Measurements from ENCODE around the gene CCDC154. TPM values are rescaled to one million over a fixed set of nuclear protein-coding genes. Genes with fewer than 3 reads are reported as not detected.
A peak's percentile ranks its signal among the peaks of the same experiment; 100 is the strongest.
"Not testable (repeated sequence)": the region's sequence is repeated elsewhere in the genome, so short reads cannot be mapped to it uniquely, and the experiment has no call there.

CCDC154 gene
- total RNA-seq, 2 experiments from 2014 or later, result 0.70 to 1.6 TPM

GRCh38 chr16:1471569-1472194, 27.3 kb upstream of the CCDC154 start:
- H3K9me3 Mint-ChIP-seq (ENCODE audit: low read depth), result no peaks in the 10 kb centered on the region
- no peak overlapping the region for H3K4me3 Mint-ChIP-seq
- H3K27me3 Mint-ChIP-seq, result no peaks in the 10 kb centered on the region
- POLR2A ChIA-PET, result interaction anchor here (0.5 kb wide), 1 partner anchor 9 kb away, joined by 3 read pairs; no protein-coding TSS in a partner anchor
- intact Hi-C loops (cut with DNase I, micrococcal nuclease), result no loop called here
- CTCF ChIA-PET, result interaction anchor here (0.6 kb wide), 1 partner anchor 23 kb away, joined by 4 read pairs; no protein-coding TSS in a partner anchor
- H3K36me3 Mint-ChIP-seq (ENCODE audit: low read depth), result no peaks in the 10 kb centered on the region
- no peak overlapping the region for H3K27ac Mint-ChIP-seq
- H3K4me1 Mint-ChIP-seq, result peaks cover 25% of the 10 kb centered on the region
- DNase-seq, result no peak
- ATAC-seq, result no peak

- Mint-ChIP-seq H3K4me1 (peaks cover 21% of the 10 kb centered on the region), H3K4me3 (no peak overlapping the region), H3K27me3 (no peaks in the 10 kb centered on the region), H3K27ac (no peak overlapping the region), H3K36me3 (ENCODE audit: low read depth) (no peaks in the 10 kb centered on the region), H3K9me3 (ENCODE audit: low read depth) (no peaks in the 10 kb centered on the region)
- ATAC-seq (no peak), DNase-seq (no peak)
- POLR2A ChIA-PET, result interaction anchor here (0.6 kb wide), 1 partner anchor 48 kb away, joined by 3 read pairs; no protein-coding TSS in a partner anchor
- intact Hi-C loops (cut with DNase I, micrococcal nuclease), result no loop called here
- CTCF ChIA-PET, result no interaction called here
These were observed 26.3 kb upstream of the CCDC154 start for GRCh38 chr16:1470481-1471251.

GRCh38 chr16:1469693-1470201, 25.4 kb upstream of the CCDC154 start:
- ChIA-PET POLR2A (no interaction called here), CTCF (no interaction called here)
- no peaks in the 10 kb centered on the region for H3K9me3 Mint-ChIP-seq (ENCODE audit: low read depth)
- ATAC-seq, result no peak
- peak overlapping the region; percentile 59 for H3K27ac Mint-ChIP-seq
- H3K36me3 Mint-ChIP-seq (ENCODE audit: low read depth), result no peaks in the 10 kb centered on the region
- intact Hi-C loops (cut with DNase I, micrococcal nuclease), result no loop called here
- H3K27me3 Mint-ChIP-seq, result no peaks in the 10 kb centered on the region
- H3K4me1 Mint-ChIP-seq, result peaks cover 21% of the 10 kb centered on the region
- no peak overlapping the region for H3K4me3 Mint-ChIP-seq
- no peak for DNase-seq

- DNase-seq; H3K9me3 Mint-ChIP-seq (ENCODE audit: low read depth); H3K4me3 Mint-ChIP-seq; intact Hi-C loops (cut with DNase I, micrococcal nuclease); H3K27ac Mint-ChIP-seq; CTCF ChIA-PET; H3K36me3 Mint-ChIP-seq (ENCODE audit: low read depth); ATAC-seq; H3K27me3 Mint-ChIP-seq; POLR2A ChIA-PET: not testable (repeated sequence)
- peaks cover 20% of the 10 kb centered on the region for H3K4me1 Mint-ChIP-seq
These were observed 24.8 kb upstream of the CCDC154 start for GRCh38 chr16:1469141-1469540.

GRCh38 chr16:1468426-1468810, 24.1 kb upstream of the CCDC154 start:
- Mint-ChIP-seq H3K4me1 (peaks cover 16% of the 10 kb centered on the region), H3K4me3 (no peak overlapping the region), H3K27me3 (no peaks in the 10 kb centered on the region), H3K36me3 (ENCODE audit: low read depth) (no peaks in the 10 kb centered on the region), H3K9me3 (ENCODE audit: low read depth) (no peaks in the 10 kb centered on the region), H3K27ac (no peak overlapping the region)
- ChIA-PET POLR2A (no interaction called here), CTCF (no interaction called here)
- ATAC-seq (no peak), DNase-seq (no peak)
- intact Hi-C loops (cut with DNase I, micrococcal nuclease), result no loop called here

- ChIA-PET POLR2A (no interaction called here), CTCF (no interaction called here)
- DNase-seq (no peak), ATAC-seq (no peak)
- Mint-ChIP-seq H3K9me3 (ENCODE audit: low read depth) (no peaks in the 10 kb centered on the region), H3K4me1 (peaks cover 9% of the 10 kb centered on the region), H3K36me3 (ENCODE audit: low read depth) (peaks cover 5% of the 10 kb centered on the region), H3K27me3 (no peaks in the 10 kb centered on the region), H3K27ac (no peak overlapping the region), H3K4me3 (no peak overlapping the region)
- intact Hi-C loops (cut with DNase I, micrococcal nuclease), result no loop called here
These were observed 22.7 kb upstream of the CCDC154 start for GRCh38 chr16:1466968-1467521.

- Mint-ChIP-seq H3K27ac (no peak overlapping the region), H3K27me3 (no peaks in the 10 kb centered on the region), H3K4me1 (peaks cover 6% of the 10 kb centered on the region), H3K36me3 (ENCODE audit: low read depth) (peaks cover 5% of the 10 kb centered on the region), H3K9me3 (ENCODE audit: low read depth) (no peaks in the 10 kb centered on the region), H3K4me3 (no peak overlapping the region)
- CTCF ChIA-PET, result interaction anchor here (0.9 kb wide), 1 partner anchor 37 kb away, joined by 3 read pairs; no protein-coding TSS in a partner anchor
- intact Hi-C loops (cut with DNase I, micrococcal nuclease), result no loop called here
- ATAC-seq, result no peak
- POLR2A ChIA-PET, result no interaction called here
- no peak for DNase-seq
These were observed 21.7 kb upstream of the CCDC154 start for GRCh38 chr16:1466054-1466453.

GRCh38 chr16:1465567-1465915, 21.2 kb upstream of the CCDC154 start:
- intact Hi-C loops (cut with DNase I, micrococcal nuclease), result no loop called here
- DNase-seq, result no peak
- no peaks in the 10 kb centered on the region for H3K27me3 Mint-ChIP-seq
- ChIA-PET CTCF (interaction anchor here (0.9 kb wide), 1 partner anchor 36 kb away, joined by 3 read pairs; no protein-coding TSS in a partner anchor), POLR2A (no interaction called here)
- no peak overlapping the region for H3K4me3 Mint-ChIP-seq
- peaks cover 5% of the 10 kb centered on the region for H3K36me3 Mint-ChIP-seq (ENCODE audit: low read depth)
- no peak for ATAC-seq
- peaks cover 3% of the 10 kb centered on the region for H3K4me1 Mint-ChIP-seq
- no peak overlapping the region for H3K27ac Mint-ChIP-seq
- no peaks in the 10 kb centered on the region for H3K9me3 Mint-ChIP-seq (ENCODE audit: low read depth)

GRCh38 chr16:1464894-1465566, 20.7 kb upstream of the CCDC154 start:
- intact Hi-C loops (cut with DNase I, micrococcal nuclease), result no loop called here
- Mint-ChIP-seq H3K9me3 (ENCODE audit: low read depth) (no peaks in the 10 kb centered on the region), H3K27ac (no peak overlapping the region), H3K27me3 (no peaks in the 10 kb centered on the region), H3K36me3 (ENCODE audit: low read depth) (peaks cover 5% of the 10 kb centered on the region), H3K4me3 (no peak overlapping the region), H3K4me1 (peaks cover 3% of the 10 kb centered on the region)
- ChIA-PET POLR2A (no interaction called here), CTCF (interaction anchor here (0.9 kb wide), 1 partner anchor 36 kb away, joined by 3 read pairs; no protein-coding TSS in a partner anchor)
- DNase-seq (no peak), ATAC-seq (no peak)

- ATAC-seq (no peak), DNase-seq (no peak)
- Mint-ChIP-seq H3K27me3 (no peaks in the 10 kb centered on the region), H3K36me3 (ENCODE audit: low read depth) (peaks cover 5% of the 10 kb centered on the region), H3K27ac (no peak overlapping the region), H3K4me3 (no peak overlapping the region), H3K4me1 (no peaks in the 10 kb centered on the region), H3K9me3 (ENCODE audit: low read depth) (no peaks in the 10 kb centered on the region)
- intact Hi-C loops (cut with DNase I, micrococcal nuclease), result no loop called here
- ChIA-PET POLR2A (no interaction called here), CTCF (interaction anchor here (0.8 kb wide), 1 partner anchor 25 kb away, joined by 3 read pairs; no protein-coding TSS in a partner anchor)
These were observed 20.0 kb upstream of the CCDC154 start for GRCh38 chr16:1464196-1464893.

- Mint-ChIP-seq H3K27ac (no peak overlapping the region), H3K4me3 (no peak overlapping the region), H3K36me3 (ENCODE audit: low read depth) (peaks cover 6% of the 10 kb centered on the region), H3K9me3 (ENCODE audit: low read depth) (no peaks in the 10 kb centered on the region), H3K27me3 (no peaks in the 10 kb centered on the region), H3K4me1 (peaks cover 7% of the 10 kb centered on the region)
- ATAC-seq (no peak), DNase-seq (no peak)
- ChIA-PET CTCF (interaction anchor here (0.6 kb wide), 1 partner anchor 109 kb away, joined by 3 read pairs; no protein-coding TSS in a partner anchor), POLR2A (no interaction called here)
- intact Hi-C loops (cut with DNase I, micrococcal nuclease), result no loop called here
These were observed 16.8 kb upstream of the CCDC154 start for GRCh38 chr16:1461146-1461545.

Data from activated CD4-positive, alpha-beta T cell treated with anti-CD3 and anti-CD28 coated beads for 36 hours (primary cell).